Stimulated activated CD8-positive, alpha-beta memory T cell treated with anti-CD3 and anti-CD28 coated beads, Interleukin-2, amount 100 ng/mL, for 48 hours (primary cell): Measurements from ENCODE around the gene ARHGAP1.
"Not testable (repeated sequence)": the region's sequence is repeated elsewhere in the genome, so short reads cannot be mapped to it uniquely, and the experiment has no call there.

Experiments
- DNase-seq, 2 donors: peaks; one replicate each; pipeline ENCODE4 v3.0.0-alpha.2; 2020; ENCODE audit warnings: low read depth in 2 of 2

The ARHGAP1 gene

DNA sequence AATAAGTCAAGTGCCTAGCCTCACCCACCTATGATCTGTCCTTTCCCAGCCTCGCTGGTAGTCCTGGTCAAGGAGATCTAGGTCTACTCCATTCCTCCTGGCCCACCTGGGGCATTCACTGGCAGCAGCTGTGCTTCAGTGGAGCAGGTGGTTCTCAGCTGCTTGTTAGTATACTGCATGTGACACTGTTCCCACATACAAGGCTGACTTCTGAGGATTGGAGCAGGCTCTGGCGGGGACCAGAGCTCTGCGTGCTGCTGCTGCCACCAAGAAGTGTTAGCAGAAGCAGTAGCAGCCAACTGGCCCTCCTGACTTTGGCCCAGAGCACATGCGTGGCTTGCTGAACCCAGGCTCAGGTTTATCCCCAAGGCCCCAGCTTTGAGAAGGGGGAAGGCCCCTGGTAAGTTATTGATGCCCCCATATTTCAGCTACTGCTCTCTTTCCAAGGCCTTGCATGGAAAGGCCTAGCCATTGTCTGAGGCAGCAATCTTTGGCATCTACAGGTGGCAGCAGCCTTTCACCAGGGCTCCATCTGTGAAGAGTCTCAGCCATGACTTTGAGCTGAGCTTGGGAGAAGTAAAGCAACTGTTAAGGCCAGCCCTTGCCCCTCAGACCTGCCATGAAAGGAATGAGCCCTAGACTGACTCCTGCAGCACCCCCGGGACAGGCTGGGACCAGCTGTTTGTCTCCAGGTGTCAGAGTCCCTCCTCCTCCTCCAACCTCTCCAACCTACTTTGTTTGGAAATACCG lies 26.5 kb downstream of the ARHGAP1 start:
- no peak for DNase-seq

DNA sequence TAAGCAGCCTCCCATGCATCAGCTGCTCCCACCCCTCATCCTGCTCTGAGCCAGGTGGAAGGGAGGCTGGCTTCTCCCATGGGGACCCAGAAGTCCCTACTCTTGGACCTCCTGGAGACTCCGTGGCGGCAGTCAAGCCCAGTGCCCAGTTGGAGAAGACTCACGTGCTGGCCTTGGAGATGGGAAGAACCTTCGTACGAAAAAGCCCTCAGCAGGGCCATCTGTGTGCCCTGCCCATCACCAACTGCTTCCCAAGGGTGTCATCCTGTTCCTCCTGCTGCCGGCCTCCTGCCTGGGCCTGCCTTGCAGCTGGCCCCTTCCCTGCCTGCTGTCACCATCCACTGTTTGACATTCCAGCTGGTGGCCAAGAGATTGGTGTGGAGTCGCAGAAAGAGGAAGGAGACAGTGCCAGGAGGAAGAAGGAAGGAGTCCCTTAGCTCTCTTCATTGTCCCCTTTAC lies 28.0 kb downstream of the ARHGAP1 start:
- DNase-seq, result no peak

DNA sequence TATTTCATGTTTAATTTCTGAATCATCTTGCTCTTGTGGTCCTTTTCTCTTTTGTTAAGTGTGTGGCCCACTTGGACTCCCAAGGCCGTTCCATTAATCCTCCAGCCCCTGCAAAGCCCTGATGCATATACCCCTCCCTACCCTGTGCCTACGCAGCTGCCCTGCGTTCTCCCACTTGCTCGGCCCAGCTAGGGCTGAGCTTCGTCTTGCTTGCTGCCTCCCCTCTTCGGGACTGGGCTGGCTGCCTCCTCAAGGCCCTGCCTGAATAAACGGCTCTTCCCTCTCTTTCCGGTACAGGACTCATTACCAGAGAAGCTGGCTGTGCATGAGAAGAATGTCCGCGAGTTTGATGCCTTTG lies 28.5 kb downstream of the ARHGAP1 start:
- DNase-seq, result no peak

DNA sequence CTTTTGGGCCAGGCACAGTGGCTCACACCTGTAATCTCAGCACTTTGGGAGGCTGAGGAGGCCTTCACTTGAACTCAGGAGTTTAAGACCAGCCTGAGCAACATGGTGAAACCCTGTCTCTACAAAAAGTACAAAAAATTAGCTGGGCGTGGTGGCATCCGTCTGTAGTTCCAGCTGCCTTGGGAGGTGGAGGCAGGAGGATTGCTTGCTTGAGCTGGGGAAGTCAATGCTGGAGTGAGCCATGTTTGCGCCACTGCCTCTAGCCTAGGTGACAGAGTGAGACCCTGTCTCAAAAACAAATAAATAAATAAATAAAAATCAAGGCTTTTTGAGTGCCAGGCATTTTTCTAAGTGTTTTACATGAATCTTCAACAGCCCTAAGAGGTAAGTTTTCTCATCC lies 29.9 kb downstream of the ARHGAP1 start:
- not testable (repeated sequence) for DNase-seq

DNA sequence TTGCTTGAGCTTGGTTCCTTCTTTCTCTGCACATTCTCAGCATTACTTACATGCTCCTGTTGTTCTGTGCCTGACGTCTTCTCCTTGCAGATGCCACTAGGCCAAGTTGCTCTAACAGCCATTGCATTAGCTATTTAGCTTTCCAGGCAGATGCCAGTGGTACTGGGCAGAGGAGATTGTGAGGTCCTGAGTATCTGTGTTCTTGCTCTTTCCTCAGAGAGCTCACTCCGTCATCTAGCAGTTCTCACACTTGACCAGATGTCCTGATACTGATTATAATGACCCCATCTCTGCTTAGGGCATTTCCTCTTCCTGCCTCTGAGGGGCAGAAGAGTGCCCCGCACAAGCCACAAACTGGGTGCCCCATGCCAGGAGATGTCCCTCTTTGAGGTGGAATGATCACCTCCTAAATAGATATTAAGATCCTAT lies 30.7 kb downstream of the ARHGAP1 start:
- no peak for DNase-seq

DNA sequence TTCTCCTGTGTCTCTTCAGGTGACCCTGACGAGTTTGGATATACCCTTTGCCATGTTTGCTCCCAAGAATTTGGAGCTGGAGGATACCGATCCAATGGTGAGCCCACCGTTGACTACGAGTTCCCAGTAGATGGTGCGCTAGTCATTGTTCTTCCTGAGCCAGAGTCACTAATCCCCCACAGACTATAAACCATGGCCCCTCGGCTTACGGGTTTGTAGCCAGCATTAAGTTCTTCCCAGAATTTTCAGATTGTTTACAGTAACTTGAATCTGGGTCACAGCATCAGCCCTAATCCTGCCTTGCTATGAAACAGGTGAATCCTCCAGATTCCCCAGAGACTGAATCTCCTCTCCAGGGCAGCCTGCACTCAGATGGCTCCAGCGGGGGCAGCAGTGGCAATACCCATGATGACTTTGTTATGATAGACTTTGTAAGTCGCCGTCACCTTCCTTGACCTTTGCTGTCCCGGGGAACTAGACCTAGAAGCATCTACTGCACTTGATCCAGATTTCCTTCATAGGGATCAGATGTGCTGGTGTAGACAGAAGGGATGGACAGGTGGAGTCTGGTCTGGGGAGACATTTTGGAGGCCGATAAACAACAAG lies 31.8 kb downstream of the ARHGAP1 start:
- no peak for DNase-seq

DNA sequence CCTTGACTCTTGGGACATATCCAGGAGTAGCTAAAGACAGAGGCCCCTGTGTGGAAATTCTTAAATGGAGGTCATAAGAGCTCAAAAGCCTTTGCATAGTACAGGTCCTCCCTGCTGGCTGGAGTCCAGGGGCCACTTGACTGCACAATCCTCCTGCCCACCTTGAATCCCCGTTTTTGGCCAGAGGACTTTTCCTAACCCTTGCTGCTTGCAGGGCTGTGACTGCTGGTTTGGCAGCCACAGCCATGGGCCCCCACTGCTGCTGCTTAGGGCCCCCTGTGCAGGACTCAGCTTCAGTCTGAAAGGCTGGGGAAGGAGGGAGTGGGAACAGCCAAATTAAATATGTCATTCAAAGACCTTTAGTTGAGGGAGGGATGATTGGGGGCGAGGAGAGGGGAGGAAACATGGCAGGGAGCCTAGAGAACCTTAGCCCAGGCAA lies 33.4 kb downstream of the ARHGAP1 start:
- DNase-seq, result no peak

DNA sequence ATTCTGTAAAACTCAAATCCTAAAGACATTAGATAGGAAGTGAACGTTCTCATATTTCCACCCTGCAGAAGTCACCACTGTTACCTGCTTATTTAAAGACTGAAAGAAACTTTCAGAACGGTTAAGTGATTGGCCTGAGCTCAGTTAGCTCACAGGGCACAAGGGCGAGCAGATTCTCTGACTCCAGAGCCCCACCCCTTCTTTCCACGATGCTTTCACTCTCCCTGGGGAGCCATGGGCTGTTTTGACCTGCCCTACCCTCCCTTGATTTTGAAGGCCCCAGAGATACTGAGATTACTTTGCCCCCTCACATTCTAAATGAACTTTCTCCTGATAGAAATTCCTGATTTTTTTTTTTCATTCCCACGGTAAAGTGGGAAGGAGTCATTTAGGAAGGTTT lies 33.9 kb downstream of the ARHGAP1 start:
- no peak for DNase-seq

DNA sequence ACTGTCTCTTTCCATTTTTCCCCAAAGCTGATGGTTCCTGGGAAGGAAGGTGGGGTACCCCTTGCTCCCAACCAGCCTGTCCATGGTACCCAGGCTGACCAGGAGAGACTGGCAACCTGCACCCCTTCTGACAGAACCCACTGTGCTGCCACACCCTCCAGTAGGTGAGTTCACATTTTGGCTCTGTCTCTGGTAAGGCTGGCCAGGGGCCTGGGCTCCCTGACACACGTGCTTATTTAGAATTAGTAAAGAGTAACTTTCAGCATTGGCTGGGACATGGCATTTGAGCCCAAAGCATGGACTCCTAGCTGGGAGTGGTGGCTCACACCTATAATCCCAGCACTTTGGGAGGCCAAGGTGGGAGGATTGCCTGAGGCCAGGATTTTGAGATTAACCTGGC lies 35.1 kb downstream of the ARHGAP1 start:
- no peak for DNase-seq

DNA sequence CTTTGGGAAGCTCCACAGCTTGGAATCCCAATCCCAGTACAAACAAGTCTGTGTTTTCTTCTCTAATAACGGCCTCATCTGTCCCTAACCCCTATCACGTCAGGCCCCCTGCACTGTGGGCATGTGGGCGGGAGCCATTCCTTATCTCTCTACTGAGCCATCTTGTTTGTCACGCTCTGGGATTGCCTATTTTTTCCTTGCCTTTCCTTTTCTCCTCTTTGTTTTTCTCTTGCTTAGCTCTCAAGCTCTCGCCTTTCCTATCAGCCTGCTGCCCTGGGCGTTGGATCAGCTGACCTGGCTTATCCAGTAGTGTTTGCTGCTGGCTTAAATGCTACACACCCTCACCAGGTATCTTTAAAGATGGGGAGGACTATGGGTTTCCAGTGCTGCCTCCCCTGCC lies 35.8 kb downstream of the ARHGAP1 start:
- DNase-seq, result no peak

DNA sequence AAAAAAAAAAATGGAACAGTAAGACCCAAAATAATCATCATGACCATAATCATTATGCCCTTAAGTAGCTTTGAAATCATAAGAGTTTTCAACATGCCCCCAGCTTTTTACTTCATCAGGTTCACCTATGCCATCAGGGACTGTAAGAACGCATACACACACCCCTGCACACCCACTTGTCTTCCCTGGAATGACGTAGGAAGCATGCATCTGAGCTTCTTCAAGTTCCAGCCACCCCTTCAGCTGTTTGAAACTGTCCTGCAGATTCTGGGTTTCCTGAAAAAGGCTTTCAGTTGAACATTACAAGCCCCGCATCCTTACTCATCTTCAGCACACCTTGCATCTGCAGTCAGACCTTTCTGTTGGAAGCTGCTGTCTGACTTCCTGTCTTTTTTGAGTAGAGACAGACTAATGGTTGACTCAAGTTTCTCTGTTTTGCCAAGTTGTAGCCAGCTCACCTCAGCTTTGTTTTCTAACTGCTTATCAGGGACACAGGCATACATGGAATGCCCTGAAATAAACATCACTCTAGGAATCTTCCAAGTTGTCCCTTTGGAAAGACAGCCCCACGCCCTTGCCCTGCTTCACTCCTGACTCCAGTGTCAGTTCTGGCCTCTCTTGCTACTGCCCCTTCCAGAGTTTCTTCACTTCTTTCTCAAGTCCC lies 37.0 kb downstream of the ARHGAP1 start:
- no peak for DNase-seq

DNA sequence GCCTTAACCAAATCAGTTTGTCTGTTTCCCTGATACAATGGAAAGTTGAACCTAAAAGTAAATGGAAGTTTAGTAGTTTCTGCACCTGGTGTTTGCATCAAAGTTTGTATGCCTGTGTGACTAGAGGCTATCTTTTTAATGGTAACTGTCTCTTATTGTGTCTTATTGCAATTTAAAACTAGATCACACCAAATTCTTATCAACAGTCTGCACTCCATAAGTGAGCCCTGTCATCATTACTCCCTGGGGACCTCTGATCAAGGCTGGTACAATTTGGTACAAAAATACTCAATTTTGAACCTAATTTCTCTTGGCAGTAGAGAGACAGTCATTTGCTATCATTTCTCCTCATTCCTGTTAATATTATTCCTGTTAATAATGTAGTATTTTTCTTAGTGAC lies 38.1 kb downstream of the ARHGAP1 start:
- no peak for DNase-seq

DNA sequence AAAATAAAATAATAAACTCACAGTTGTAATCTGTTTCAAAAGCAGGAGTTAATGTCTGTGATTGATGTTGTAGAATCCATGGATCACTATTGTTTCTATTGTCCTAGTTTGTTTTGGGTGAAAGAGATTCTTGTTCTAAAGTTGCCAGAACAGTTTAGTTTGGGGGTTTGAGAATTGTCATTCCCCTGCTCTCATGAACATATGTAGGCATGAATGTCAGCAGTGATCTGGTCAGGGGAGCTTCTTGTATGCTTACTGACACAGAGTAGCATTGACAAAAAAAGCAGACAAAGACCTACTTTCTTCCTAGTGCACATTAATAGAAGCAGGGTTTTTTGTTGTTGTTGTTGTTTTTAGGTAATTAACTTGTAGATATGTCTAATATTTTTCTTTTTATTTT lies 38.6 kb downstream of the ARHGAP1 start:
- DNase-seq, result no peak

DNA sequence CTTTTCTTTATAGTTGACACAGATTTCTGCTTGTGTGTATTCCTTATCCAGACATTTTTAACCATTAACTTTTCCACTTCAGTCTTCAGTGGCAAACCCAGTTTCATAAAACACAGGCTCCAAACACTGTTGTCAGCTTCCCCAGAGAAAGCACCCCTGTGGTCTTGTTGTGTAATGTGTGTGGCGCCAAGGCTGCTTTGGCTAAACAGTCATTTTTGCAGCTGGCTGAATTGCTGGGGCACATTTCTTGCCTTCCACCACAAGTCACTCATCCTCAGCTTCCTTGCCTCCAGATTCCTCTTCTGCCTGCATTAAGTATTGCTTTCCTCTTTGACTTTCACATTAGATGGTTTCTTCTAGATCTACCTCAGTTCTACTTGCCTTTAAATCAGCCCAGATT lies 40.5 kb downstream of the ARHGAP1 start:
- no peak for DNase-seq

DNA sequence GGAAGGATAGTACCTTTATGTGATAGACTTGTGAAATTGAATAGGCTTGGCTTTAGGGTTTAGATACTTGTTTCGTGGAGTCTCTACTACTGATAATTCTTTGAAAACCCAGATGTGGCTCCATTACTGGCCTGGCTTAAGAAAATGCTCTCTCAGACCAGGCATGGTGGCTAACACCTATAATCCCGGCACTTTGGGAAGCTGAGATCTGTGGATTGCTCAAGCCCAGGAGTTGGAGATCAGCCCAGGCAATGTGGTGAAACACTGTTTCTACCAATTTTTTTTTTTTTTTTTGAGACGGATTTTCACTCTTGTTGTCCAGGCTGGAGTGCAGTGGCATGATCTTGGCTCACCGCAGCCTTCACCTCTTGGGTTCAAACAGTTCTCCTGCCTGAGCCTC lies 42.2 kb downstream of the ARHGAP1 start:
- DNase-seq, result no peak

DNA sequence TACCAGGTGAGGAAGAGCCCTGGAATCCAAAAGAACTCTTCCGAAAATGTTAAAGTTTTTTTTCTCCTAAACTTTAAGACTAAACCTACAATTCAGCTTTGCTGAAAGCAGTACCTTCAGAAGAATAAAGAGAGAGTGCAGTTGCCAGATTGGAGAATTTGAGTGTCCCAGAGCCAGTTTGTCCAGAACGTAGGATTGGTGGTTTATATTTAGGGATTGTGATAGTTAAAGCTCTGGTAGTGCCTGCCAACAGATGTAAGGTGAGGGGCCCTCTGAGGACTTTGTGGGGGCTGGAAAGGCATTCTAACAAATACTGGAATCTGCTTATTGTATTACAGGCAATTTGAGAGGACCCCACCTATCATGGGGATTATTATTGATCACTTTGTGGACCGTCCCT lies 43.2 kb downstream of the ARHGAP1 start:
- DNase-seq, result no peak

DNA sequence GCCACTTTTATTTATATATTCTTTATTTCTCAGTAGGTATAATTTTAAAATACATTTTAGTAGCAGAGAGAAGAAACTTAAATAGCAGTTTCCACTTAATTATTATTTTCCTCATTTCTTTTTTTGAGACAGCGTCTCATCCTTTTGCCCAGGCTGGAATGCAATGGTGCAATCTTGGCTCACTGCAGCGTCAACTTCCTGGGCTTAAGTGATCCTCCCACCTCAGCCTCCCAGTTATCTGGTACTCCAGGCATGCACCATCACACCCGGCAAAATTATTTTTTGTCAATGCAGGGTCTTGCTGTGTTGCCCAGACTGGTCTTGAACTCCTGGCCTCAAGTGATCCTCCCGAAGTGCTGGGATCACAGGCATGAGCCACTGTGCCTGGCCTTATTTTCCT lies 44.8 kb downstream of the ARHGAP1 start:
- DNase-seq, result no peak

DNA sequence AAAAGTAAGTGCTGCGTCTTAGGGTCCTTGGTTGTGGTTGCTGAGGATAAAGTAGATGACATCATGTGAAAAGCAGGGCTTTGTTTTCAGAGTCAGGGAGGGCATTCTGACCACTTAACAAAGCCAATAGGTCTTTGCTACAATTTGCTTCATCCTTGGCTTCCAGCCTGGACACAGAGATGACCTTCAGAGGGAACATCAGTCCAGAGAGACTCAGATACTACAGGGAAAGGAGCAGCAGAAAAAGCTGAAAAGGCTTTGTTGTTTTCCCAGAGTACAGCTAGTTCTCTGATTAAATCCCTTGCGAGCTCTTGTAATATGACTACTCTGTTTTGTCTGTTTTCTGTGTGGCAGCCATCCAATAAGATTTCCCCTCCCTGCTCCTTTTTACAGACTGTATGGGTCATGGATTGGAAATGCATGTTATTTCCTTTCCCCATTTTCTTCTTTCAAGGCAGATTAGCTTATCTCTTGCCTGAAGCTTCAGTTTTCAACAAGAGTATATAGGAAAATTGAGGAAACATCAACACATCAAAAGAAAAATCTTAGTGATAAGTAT lies 51.2 kb downstream of the ARHGAP1 start:
- no peak for DNase-seq

DNA sequence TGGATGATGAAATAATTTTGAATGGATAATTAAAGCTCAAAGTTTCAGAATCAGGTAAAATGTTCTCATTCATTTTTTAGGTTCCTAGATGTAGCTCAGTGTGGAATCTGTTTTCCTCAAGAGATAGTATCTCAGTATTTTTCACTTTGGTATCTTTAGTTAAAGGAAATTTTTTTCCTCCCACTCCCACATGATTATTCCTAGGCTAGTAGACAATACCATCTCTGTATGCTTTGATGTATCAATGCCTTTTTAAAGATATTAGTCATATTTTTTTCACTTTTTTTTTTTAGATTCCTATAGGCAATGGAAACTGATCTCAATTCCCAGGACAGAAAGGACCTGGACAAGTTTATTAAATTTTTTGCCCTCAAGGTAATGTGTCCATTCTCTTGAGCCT lies 56.4 kb downstream of the ARHGAP1 start:
- no peak for DNase-seq

DNA sequence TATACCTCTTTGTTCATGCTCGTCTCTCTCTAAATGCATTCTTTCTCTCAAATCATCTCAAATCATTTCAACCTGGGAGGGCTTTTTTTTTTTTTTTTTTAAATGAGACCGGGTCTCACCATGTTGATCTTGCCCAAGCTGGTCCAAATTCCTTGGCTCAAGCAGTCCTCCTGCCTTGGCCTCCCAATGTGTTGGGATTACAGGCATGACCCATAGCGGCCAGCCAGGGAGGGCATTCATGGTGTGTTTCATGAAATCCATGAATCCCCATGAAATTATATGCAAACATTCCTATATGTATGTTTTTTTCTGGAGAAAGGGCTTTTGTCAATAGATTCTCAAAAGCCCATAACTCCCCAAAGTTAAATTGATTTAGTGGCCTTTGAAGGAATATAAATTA lies 56.9 kb downstream of the ARHGAP1 start:
- no peak for DNase-seq

DNA sequence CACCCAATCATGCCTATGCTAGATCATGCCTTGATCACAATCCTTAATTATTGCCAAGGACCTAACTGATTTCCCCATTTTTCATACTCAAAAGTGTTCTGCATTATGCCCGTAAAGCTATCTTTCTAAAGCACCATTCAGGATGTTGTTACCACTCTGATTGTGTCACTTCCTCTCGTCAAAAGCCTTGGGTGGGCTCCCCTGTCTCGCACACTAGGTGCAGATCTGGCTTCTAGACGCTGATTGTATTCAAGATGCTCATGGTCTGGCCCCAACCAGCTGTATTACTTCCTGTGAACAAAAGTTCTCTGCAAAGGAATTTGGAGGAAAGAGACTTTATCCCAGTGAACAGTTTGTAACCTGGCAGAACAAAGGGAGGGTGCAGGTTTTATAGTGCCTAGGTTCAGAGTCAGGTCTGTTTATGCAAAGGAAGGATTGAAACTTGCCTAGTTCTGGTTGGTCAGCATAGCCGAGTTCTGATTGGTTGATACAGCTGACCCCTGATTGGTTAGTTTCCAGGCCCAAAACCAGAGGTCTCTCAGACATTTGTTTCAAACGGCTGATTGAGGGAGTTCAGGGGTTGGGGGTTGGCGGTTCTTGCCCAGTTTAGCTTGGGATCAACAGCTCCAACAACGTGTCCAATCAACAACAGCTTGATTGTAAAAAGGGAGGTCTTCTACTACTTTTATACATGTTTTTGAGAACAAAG lies 57.6 kb downstream of the ARHGAP1 start:
- DNase-seq, result no peak

DNA sequence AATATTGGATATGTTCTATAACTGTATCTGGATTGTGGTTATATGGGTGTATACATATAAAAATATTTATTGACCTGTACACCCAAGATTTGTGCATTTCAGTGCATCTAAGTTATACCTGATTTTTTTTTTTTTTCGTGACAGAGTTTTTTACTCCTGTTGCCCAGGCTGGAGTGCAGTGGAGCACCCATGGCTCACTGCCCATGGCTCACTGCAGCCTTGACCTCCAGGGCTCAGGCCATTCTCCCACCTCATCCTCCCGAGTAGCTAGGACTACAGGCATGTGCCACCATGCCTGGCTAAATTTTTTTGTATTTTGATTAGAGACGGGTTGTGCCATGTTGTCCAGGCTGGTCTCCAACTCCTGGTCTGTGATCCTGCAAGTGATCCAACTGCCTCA lies 58.8 kb downstream of the ARHGAP1 start:
- no peak for DNase-seq
